HUES6 (cell line): Measurements from ENCODE around the gene IRGQ.
A peak's percentile ranks its signal among the peaks of the same experiment; 100 is the strongest.
"Not testable (repeated sequence)": the region's sequence is repeated elsewhere in the genome, so short reads cannot be mapped to it uniquely, and the experiment has no call there.

Experiments used
- H3K27ac ChIP-seq: 2 replicates; pipeline ENCODE4 v1.7.0; 2013; ENCODE audit warnings: low read depth, mild to moderate bottlenecking, low read length, inconsistent platforms
- H3K27me3 ChIP-seq: 2 replicates; pipeline ENCODE4 v1.6.1; 2013; ENCODE audit warnings: low read length; ENCODE audit not compliant: control insufficient read depth, insufficient read depth
- H3K36me3 ChIP-seq: 2 replicates; pipeline ENCODE4 v1.6.1; 2013; ENCODE audit warnings: low read length; ENCODE audit not compliant: control insufficient read depth, insufficient read depth
- H3K4me1 ChIP-seq: 2 replicates; pipeline ENCODE4 v1.6.1; 2013; ENCODE audit warnings: low read length; ENCODE audit not compliant: control insufficient read depth, insufficient read depth
- H3K4me3 ChIP-seq: 2 replicates; pipeline ENCODE4 v1.5.1; 2013; ENCODE audit warnings: low read depth, low read length
- H3K9ac ChIP-seq: one replicate; pipeline ENCODE4 v1.6.1; 2013; ENCODE audit warnings: mild to moderate bottlenecking, low read length
- H3K9me3 ChIP-seq: 2 replicates; pipeline ENCODE4 v1.6.1; 2013; ENCODE audit warnings: low read depth, low read length; ENCODE audit not compliant: control insufficient read depth, insufficient read depth

The IRGQ gene

GRCh38 chr19:43635561-43635940 lies 39.6 kb upstream of the IRGQ start:
- Histone ChIP-seq H3K4me3 (peak overlapping the region; percentile 68), H3K27me3 (peaks cover 53% of the 10 kb centered on the region), H3K4me1 (peaks cover 22% of the 10 kb centered on the region), H3K9ac (peak overlapping the region; percentile 79)
- not testable (repeated sequence) for H3K9me3 ChIP-seq, H3K36me3 ChIP-seq, H3K27ac ChIP-seq

DNA sequence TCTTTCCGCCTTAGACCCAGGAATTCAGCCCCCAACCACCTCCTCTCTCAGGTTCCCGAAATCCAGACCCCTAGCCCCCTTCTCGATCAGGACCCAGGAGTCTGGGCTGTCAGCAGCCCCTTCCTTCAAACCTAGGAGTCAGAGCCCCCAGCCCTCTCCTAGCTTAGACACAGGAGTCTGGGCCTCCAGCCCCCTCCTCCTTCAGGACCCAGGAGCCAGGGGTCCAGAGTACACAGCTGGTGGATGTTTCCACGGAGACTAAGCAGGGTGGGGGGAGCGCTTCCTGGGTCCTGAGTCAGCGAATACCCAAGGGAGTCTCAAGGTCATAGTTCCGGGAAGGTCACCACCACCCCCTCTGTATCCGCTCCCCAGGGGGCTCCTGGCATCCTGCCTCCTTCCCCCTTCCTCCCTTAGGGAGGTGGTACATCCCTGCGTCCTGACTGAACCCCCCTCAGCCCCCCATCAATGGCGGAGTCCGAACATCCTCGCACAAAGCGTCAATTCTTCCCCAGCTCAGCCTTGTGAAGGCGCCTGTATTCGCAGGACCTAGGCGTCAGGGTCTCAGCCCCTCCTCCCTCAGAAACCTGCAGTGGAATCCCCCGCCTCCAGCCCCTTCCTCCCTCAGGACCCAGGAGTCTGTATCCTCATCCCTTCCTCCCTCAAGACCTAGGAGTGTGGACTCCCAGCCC lies 39.1 kb upstream of the IRGQ start:
- Histone ChIP-seq H3K4me3 (peak overlapping the region; percentile 68), H3K9me3 (no peaks in the 10 kb centered on the region), H3K4me1 (peaks cover 22% of the 10 kb centered on the region), H3K27me3 (peaks cover 48% of the 10 kb centered on the region), H3K27ac (no peak overlapping the region), H3K9ac (peak overlapping the region; percentile 79), H3K36me3 (no peaks in the 10 kb centered on the region)

- H3K27me3 ChIP-seq = peaks cover 45% of the 10 kb centered on the region
- H3K4me3 ChIP-seq = peak overlapping the region; percentile 68
- peaks cover 22% of the 10 kb centered on the region for H3K4me1 ChIP-seq
- no peak overlapping the region for H3K27ac ChIP-seq
- peak overlapping the region; percentile 79 for H3K9ac ChIP-seq
- no peaks in the 10 kb centered on the region for H3K9me3 ChIP-seq
- H3K36me3 ChIP-seq = no peaks in the 10 kb centered on the region
Observed at GRCh38 chr19:43634506-43634871, 38.6 kb upstream of the IRGQ start.

- Histone ChIP-seq H3K27me3 (peaks cover 42% of the 10 kb centered on the region), H3K9ac (no peak overlapping the region), H3K4me1 (peaks cover 19% of the 10 kb centered on the region), H3K4me3 (no peak overlapping the region), H3K27ac (no peak overlapping the region), H3K36me3 (no peaks in the 10 kb centered on the region), H3K9me3 (no peaks in the 10 kb centered on the region)
Observed at GRCh38 chr19:43634068-43634467, 38.1 kb upstream of the IRGQ start.

GRCh38 chr19:43633520-43633919 lies 37.6 kb upstream of the IRGQ start:
- no peak overlapping the region for H3K4me3 ChIP-seq
- H3K27me3 ChIP-seq = peaks cover 39% of the 10 kb centered on the region
- no peaks in the 10 kb centered on the region for H3K36me3 ChIP-seq
- H3K4me1 ChIP-seq = peaks cover 14% of the 10 kb centered on the region
- H3K27ac ChIP-seq = no peak overlapping the region
- no peaks in the 10 kb centered on the region for H3K9me3 ChIP-seq
- H3K9ac ChIP-seq = no peak overlapping the region

DNA sequence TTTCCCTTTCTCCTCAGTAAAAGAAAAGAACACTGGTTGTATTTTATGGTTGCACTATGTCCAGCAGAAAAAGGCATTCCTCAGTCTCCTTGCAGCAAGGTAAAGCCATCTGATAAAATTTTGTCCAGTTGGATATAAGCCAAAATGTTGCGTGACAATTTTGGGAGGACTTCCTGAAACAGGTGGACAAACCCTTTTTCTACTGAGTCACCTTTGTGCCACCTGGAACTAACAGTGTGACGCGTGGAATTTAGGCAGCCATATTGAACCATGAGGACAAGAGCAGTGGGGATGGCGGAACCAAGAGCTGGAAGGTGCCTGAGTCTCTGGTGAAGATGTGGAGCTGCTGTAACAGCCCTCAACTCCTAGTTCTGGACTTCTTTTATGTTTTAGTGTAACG lies 35.6 kb upstream of the IRGQ start:
- H3K4me3 ChIP-seq = no peak overlapping the region

GRCh38 chr19:43628646-43629326 lies 32.9 kb upstream of the IRGQ start:
- H3K9ac ChIP-seq = no peak overlapping the region

More for the DNA sequence above, 35.6 kb upstream of the IRGQ start:
- Histone ChIP-seq H3K9me3 (no peaks in the 10 kb centered on the region), H3K4me1 (peaks cover 12% of the 10 kb centered on the region), H3K36me3 (no peaks in the 10 kb centered on the region), H3K27me3 (peaks cover 35% of the 10 kb centered on the region), H3K9ac (no peak overlapping the region), H3K27ac (no peak overlapping the region)

GRCh38 chr19:43626838-43627237 lies 30.9 kb upstream of the IRGQ start:
- H3K36me3 ChIP-seq = no peaks in the 10 kb centered on the region
- H3K9ac ChIP-seq = no peak overlapping the region
- no peaks in the 10 kb centered on the region for H3K9me3 ChIP-seq
- H3K4me1 ChIP-seq = peaks cover 15% of the 10 kb centered on the region
- no peak overlapping the region for H3K27ac ChIP-seq
- H3K4me3 ChIP-seq = no peak overlapping the region
- H3K27me3 ChIP-seq = peaks cover 20% of the 10 kb centered on the region

More at GRCh38 chr19:43628646-43629326, 32.9 kb upstream of the IRGQ start:
- Histone ChIP-seq H3K36me3 (no peaks in the 10 kb centered on the region), H3K4me3 (no peak overlapping the region), H3K27ac (no peak overlapping the region), H3K4me1 (peaks cover 8% of the 10 kb centered on the region), H3K9me3 (no peaks in the 10 kb centered on the region), H3K27me3 (peaks cover 24% of the 10 kb centered on the region)

DNA sequence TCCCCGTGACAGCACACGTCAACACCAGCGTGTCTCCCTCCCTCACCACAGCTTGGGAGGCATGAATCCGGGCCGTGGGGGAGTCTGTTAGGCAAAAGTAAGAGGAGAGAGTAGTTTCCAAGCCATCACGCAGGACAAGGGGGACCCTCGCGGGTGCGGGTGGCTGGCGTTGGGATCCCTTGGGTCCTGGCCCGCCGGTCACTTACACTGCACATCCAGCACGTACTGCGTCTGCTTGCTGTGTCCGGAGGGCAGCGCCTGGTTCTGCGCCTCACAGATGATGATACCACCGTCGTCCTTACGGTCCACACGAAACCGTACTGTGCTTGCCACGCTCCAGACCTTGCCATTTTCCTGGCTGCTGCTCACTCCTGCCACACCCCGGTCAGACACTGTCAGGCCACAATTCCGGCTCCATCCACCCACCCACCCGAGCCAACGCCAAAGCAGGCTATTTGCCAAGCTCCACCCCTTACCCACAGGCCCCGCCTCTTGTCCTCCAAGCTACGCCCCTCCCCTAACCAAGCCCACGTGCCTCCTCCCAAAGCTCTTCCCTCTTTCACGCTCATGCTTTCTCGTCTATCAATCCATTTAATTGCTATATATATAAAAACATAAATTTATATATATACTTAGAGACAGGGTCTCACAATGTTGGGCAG lies 30.1 kb upstream of the IRGQ start:
- no peak overlapping the region for H3K27ac ChIP-seq
- no peak overlapping the region for H3K9ac ChIP-seq
- H3K4me3 ChIP-seq = no peak overlapping the region
- H3K27me3 ChIP-seq = peaks cover 17% of the 10 kb centered on the region
- H3K4me1 ChIP-seq = peaks cover 17% of the 10 kb centered on the region
- H3K36me3 ChIP-seq = no peaks in the 10 kb centered on the region
- no peaks in the 10 kb centered on the region for H3K9me3 ChIP-seq

DNA sequence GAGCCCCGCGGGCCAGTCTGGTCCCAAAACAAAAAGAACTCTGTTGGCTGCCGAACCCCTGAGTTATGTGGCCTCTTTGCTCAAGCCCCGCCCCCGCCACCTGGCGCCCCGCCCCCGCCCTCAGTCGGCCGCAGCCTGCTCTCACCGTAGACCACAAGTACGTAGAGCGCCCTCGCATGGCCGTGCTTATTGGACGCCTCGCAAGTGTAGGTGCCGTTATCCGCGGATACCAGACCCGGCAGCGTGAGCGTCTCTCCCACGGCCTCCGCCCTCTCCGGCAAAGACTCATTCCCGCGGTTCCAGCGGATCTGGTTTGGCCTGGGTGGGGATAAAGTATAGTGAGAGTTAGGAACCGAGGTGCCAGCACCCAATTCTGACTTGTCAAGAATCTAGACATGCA lies 29.0 kb upstream of the IRGQ start:
- no peaks in the 10 kb centered on the region for H3K9me3 ChIP-seq
- no peaks in the 10 kb centered on the region for H3K36me3 ChIP-seq
- no peak overlapping the region for H3K27ac ChIP-seq
- peaks cover 25% of the 10 kb centered on the region for H3K4me1 ChIP-seq
- no peak overlapping the region for H3K9ac ChIP-seq
- H3K4me3 ChIP-seq = no peak overlapping the region
- peaks cover 17% of the 10 kb centered on the region for H3K27me3 ChIP-seq
